GM10266 (cell line): ENCODE measurements around the gene CCDC122.
"Not testable (repeated sequence)": the region's sequence is repeated elsewhere in the genome, so short reads cannot be mapped to it uniquely, and the experiment has no call there.

Experiments
- DNase-seq: peaks from one replicate; pipeline ENCODE4 v3.0.0; 2012; ENCODE audit errors: extremely low spot score
- TF ChIP-seq, protein P1 (sequence below): IDR thresholded peaks from 2 replicates; pipeline ENCODE4 v1.5.1; 2012; ENCODE audit warnings: mild to moderate bottlenecking, low read depth; ENCODE audit not compliant: control insufficient read depth, insufficient read depth; ENCODE audit errors: missing control alignments

CCDC122 gene

DNA sequence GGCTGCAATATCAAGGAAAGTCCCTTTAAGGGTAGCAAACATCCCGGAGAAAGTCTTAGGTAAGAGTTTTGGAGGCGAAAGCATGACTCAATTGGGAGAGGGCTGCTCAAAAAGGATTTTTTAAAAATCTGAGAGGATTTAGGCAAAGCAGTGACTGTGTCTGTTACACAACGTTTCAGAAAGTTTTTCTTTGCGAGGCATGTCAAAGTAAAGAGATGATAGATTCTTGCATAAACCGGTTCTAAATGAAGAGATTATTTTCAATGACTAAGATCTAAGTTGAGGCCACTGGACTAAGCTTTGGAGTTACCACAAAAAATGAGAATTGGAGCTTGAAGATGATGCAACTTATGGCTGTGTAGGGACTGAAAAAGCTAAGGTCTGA lies 49.1 kb downstream of the CCDC122 start:
- TF ChIP-seq, protein P1, sequence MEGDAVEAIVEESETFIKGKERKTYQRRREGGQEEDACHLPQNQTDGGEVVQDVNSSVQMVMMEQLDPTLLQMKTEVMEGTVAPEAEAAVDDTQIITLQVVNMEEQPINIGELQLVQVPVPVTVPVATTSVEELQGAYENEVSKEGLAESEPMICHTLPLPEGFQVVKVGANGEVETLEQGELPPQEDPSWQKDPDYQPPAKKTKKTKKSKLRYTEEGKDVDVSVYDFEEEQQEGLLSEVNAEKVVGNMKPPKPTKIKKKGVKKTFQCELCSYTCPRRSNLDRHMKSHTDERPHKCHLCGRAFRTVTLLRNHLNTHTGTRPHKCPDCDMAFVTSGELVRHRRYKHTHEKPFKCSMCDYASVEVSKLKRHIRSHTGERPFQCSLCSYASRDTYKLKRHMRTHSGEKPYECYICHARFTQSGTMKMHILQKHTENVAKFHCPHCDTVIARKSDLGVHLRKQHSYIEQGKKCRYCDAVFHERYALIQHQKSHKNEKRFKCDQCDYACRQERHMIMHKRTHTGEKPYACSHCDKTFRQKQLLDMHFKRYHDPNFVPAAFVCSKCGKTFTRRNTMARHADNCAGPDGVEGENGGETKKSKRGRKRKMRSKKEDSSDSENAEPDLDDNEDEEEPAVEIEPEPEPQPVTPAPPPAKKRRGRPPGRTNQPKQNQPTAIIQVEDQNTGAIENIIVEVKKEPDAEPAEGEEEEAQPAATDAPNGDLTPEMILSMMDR, result no peak
- DNase-seq, result no peak

DNA sequence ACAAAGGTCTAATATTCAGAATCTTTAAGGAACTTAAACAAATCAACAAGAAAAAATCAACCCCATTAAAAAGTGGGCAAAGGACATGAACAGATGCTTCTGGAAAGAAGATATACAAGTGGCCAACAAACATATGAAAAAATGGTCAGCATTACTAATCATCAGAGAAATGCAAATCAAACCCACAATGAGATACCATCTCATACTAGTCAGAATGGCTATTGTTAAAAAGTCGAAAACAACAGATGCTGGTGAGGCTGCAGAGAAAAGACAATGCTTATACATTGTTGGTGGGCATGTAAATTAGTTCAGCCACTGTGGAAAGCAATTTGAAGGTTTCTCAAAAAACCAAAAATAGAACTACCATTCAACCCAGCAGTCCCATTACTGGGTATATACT lies 54.9 kb downstream of the CCDC122 start:
- not testable (repeated sequence) for DNase-seq

DNA sequence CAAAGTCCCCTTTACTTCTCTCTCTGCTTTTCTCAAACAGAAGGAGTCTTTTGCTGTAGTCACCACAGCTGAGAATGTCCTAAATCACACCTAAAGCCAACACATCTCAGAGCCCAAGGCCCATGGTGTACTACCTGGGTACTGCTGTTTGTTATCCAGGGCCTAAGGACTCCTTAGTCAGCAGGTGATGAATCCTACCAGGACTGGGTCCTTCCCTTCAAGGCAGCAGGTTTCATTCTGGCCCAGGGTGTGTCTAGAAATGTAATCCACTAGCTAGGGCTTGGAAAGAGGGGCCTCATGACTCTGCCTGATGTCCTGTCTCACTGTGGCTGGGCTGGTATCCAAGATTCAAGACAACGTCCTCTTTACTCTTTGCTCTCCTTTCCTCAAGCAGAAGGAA lies 56.6 kb downstream of the CCDC122 start:
- DNase-seq, result no peak
- TF ChIP-seq, protein P1, result no peak

DNA sequence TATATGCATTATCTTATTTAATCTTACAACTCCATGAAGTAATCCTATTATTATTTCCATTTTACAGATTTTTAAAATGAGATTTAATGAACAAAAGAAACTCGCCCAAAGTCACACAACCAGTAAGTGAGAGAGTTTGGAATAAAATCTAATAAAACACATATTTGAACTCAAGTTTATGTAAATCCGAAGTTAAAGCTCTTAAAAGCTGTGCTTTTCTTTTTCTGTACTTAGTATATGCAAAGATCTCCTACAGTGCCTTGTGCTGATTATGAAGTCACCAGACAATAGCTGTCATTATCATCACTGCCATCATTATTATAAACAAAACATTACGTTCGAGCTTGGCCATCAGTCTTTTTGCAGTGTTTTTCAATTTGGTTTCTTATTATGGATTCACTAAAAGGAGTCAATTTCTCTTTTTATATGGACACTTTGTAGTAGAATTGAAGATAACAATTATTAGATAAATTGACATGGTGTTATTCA lies 63.1 kb downstream of the CCDC122 start:
- TF ChIP-seq, protein P1, result no peak
- no peak for DNase-seq

DNA sequence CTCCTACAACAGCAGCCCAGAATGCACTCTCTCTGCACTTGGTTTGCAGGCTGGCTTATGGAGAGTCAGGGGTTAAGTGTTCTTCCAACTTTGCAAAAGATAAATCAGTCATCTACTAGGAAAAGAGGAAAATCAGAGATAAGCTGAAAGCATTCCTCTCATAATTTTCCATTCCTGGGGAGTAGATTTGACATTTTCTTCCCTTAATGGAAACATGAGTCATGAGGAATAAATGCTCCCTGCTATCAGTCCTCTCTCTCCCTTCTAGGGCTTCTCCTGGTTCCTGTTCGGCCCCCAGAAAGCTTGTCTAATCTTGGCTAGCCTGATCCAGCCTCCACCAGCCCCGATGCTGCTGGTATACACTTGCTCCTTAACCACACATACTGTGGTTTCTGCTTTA lies 64.3 kb downstream of the CCDC122 start:
- TF ChIP-seq, protein P1, result no peak
- DNase-seq, result no peak

DNA sequence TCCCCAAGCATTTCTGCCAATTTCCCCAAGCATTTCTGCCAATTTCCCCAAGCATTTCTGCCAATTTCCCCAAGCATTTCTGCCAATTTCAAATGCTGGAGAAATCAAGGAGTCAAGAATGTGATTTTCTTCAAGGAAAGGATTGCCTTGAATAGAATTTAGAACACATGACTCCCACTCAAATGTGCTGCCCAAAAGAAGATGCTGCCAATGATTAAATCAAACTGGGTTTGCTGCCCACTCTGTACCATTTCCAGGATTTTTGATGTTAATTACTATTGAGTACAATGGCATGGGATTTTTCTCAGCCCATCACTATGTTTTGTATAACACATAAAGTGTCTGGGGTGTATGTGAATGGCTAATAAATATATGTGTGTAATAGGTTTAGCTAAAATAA lies 70.9 kb downstream of the CCDC122 start:
- TF ChIP-seq, protein P1, result no peak
- no peak for DNase-seq

DNA sequence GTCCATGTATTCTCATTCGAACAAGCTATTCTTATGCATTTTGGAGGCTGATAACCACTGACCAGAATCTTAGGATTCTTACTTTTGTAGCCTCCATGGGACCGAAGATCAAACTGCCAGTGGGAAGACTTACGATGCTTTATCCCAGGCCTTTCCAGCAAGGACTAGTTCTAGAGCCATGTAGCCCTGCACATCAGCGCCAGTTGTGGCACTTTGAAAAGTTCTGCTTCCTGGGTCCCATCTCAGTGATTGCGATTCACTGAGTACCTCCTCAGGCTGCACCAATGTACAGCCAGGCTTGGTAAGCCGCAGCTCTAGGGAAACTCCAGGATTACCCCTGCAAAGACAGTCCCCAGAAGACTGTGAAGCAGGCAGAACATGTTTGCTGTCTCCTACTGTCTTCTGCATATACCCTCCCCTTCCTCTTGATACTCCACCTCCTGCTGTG lies 73.8 kb downstream of the CCDC122 start:
- DNase-seq, result no peak
- TF ChIP-seq, protein P1, result no peak

DNA sequence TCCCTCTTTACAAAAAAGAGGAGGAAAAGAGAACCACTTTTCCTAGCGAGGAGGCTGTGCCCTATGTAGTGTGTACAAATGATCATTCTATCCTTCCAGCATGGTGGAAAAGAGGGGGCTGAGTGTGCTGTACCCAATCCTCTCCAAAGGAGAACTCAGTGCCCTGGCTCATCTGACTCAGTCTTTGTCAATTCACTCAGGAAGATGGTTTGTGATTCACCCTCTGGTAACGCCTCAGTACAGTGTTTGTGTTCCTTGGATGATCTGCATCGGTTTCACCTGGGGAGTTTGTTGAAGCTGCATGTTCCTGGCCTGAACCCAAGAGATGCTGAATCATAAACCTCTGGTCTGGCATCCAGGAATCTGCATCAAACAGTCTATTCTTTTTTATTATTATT lies 74.5 kb downstream of the CCDC122 start:
- no peak for DNase-seq
- TF ChIP-seq, protein P1, result no peak
